ENCODE results near the gene BECN2. TPM values are rescaled to one million over a fixed set of nuclear protein-coding genes. Genes with fewer than 3 reads are reported as not detected.

BECN2 gene, protein sequence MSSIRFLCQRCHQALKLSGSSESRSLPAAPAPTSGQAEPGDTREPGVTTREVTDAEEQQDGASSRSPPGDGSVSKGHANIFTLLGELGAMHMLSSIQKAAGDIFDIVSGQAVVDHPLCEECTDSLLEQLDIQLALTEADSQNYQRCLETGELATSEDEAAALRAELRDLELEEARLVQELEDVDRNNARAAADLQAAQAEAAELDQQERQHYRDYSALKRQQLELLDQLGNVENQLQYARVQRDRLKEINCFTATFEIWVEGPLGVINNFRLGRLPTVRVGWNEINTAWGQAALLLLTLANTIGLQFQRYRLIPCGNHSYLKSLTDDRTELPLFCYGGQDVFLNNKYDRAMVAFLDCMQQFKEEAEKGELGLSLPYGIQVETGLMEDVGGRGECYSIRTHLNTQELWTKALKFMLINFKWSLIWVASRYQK
- total RNA-seq = not detected

DNA sequence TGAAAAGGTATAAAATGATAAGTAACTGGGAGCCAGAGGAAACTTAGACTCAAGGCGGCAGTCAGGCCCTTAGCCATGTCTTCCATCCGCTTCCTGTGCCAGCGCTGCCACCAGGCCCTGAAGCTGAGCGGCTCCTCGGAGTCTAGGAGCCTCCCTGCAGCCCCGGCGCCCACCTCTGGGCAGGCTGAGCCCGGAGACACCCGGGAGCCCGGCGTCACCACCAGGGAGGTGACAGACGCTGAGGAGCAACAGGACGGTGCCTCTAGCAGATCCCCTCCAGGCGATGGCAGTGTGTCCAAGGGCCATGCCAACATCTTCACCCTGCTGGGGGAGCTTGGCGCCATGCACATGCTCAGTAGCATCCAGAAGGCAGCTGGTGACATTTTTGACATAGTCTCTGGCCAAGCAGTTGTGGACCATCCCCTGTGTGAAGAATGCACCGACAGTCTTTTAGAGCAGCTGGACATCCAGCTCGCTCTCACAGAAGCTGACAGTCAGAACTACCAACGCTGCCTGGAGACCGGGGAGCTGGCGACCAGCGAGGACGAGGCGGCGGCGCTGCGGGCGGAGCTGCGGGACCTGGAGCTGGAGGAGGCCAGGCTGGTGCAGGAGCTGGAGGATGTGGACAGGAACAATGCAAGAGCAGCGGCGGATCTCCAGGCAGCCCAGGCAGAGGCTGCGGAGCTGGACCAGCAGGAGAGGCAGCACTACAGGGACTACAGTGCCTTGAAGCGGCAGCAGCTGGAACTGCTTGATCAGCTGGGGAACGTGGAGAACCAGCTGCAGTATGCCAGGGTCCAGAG is at the start of gene BECN2:
TSS of gene BECN2 (plus strand) at position 76 of the 803 bp plus-strand sequence. CDS start at position 76, 0 bp downstream.
- no peak for ATAC-seq

DNA sequence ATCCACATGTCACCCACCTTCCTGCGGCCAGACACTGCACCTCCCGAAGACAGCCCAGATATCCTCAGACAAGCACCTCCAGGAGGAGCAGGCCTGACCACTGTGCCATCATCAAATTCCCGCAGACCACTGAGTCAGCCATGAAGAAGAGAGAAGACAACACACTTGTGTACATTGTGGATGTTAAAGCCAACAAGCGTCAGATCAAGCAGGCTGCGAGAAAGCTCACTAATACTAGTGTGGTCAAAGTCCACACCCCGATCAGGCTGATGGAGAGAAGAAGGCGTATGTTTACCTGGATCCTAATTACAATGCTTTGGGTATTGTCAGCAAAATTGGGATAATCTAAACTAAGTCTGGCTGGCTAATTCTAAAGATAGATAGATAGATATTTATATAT is 41.4 kb upstream of the BECN2 start:
- no peak for ATAC-seq

DNA sequence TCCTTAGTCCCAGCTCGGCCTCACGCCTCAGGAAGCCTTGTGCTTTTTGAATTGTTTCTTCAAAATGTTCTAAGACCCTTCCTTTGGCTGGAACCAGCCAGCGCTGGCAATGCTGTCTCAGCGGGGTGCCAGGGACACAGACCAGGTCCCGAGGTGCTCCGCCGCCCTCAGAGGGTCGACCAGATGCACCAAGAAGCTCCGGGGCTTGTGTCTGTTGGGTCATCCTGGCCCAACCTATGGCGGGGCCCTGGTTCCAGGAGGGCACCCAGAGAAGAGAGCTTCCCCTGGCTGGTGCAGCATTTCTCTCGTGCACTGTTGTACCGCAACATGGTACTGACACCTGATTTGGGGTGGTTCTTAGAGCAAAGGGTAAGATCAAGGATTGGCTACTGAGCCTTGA is 40.1 kb upstream of the BECN2 start:
- ATAC-seq = no peak

DNA sequence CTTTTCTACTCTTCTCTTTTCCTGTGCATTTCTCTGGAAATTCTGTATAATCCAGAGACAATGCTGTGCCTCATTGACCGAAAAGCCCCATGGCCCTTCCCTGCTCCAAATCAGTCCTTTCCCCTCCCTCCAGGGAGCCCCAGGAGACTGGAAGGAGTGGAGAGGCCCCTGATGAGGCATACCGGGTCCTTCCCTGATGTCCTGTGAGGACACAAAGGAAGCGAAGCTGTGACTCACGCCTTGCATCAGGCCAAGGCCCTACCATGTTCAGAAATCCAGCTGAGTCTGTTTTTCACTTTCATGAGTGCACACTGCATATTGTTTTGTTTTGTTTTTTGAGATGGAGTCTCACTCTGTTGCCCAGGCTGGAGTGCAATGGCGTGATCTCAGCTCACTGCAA is 38.7 kb upstream of the BECN2 start:
- ATAC-seq = peak; percentile 71

DNA sequence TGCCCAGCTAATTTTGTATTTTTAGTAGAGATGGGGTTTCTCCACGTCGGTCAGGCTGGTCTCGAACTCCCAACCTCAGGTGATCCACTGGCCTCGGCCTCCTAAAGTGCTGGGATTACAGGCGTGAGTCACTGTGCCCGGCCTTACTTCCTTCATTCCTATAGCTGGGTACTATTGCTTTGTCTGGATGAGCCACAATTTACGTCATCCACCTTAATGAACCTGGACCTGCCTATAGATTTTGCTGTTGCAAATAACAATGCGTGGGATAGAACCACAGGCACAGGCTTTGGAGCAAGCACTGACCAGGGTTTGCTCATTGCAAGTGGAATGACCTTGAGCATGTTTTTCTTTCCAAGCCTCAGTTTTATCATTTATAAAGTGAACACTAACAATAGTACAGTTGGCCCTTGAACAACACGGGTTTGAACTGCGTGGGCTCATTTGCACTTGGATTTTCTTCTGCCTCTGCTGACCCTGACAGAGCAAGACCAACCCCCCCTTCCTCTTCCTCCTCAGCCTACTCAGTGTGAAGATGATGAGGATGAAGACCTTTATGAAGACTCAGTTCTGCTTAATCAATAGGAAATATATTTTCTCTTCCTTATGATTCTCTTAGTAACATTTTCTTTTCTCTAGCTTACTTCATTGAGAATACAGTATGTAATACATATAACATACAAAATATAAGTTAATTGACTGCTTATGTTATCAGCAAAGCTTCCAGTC is 33.3 kb upstream of the BECN2 start:
- ATAC-seq = peak; percentile 55

DNA sequence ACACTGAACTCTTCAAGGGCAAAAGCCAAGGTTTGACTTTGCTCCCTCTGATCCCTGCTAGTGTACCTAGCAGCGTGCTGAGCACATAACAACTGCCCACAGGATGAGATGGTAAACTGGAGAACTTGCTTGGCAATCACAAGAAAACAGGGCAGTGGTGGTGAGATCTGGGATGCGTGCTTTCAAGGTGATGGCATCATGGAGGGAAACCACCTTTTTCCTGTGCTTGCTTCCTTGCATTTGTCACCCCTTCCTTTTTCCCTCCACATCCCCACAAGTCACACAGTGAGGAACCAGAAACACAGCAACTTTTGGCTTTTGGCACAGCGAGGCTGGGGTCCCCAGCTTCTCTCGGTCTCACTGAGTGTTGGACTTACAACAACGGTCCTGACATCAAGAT is 31.4 kb upstream of the BECN2 start:
- ATAC-seq = no peak

DNA sequence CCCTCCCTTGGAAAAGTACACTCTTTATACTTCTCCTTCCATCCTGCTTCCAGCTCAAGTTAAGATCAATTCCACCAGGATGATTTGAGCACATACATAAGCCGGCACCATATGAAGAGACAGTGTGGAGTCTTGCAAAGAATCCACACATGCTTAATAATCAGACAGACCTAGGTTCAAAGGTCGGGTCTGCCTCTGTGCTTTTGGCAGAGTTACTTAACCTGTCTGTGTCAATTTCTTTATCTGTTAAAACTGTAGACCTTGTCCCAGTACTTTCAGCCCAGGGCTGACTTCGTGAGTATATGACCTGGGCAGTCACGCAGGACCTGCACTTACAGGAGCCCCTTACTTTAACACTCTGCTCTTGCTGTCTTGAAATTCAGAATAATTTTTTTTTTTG is 30.2 kb upstream of the BECN2 start:
- ATAC-seq = no peak

DNA sequence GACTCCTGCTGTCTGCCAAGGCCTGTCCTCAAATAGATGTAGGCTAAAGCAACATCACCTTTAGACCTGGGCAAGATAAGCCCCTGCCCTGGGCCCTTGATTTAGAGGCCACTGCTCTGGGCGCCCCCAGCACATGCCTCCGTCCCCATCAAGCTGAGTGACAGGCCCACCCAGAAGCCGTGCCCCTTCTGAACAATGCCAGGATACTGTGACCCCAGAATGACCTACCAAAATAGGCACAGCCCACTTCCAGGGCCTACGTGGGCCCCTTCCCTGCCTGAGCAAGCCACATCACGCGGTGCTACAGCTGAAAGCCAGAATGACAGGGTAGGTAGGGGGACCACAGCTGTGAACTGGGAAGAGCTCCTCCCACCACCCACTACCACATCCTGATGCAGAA is 24.7 kb upstream of the BECN2 start:
- ATAC-seq = no peak

DNA sequence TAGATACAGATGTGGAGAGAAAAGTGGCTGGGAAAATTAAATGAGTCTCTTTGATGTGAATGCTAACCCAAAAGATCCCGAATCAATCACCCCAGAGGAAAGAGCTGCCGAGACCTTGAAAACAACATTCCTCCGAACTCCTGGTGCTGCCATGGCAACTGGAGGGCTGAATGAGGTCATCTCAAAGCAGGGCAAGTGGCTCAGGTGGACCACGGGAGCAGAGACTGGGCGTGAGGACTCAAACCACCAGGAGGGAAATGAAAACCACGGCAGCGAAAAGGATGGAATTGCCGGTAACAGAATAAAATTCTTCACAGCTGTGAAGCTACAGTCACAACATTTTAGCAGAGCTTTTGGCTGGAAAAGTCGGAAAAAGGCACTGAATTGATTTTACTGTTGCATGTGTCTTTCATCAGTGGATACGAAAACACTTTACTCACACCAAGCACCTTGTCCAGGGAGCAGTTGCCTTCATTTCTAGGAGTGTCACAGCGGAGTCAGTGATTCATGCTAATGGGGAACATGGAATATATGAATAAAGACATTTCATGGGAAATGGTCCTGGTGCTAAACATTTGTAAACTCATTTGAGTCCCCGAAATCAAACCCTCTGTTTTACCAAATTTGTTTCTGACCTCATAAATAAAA is 23.2 kb upstream of the BECN2 start:
- ATAC-seq = no peak

DNA sequence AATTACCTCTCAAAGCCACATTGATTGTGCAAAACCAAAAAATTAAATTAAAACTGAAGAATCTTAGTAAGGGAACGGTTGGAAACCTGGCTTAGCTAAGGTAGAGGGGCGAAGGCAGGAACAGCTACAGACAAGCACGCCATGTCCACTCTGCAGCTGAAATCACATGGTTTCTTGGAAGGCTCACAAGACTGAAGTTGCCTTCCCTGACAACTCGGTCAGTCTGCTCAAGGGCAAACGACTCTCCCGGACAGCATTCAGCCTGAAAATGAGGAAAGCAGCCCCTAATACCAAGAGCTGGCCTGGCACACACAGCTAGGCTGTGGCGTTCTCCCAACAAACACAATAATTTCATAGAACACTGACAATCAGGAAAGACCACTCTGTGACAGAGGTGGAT is 22.7 kb upstream of the BECN2 start:
- ATAC-seq = no peak

DNA sequence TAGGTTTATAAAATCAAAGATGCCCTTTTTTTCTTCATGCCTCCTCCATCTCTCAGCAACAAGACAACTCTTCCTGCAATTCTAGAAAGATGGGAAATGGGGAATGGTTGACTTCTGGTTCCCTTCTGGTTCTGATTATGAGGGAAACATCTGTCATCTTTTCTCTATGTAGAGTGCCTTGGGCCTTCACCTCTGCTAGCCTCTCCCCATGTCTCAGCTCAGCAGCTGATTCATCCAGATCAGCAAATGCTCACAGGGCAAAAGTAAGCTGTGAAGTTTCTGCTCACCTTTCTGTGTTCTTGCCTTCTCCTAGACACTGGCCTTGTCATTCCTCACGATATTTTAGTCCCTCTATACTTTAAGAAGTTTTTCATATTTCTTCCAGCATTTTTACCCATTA is 17.8 kb upstream of the BECN2 start:
- ATAC-seq = no peak

DNA sequence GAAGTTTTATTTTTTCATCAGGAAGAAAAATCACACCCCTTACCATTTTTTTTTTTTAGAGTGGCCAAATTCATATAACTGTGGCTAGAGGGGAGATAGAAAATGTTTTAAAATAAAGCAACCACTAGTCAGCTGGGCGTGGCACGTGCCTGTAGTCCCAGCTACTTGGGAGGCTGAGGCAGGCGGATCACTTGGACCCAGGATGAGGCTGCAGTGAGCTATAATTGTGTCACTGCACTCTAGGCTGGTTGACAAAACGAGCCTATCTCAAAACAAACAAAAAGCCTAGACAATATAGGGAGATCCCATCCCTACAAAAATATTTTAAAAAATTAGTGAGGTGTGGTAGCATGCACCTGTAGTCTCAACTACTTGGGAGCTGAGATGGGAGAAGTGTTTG is 14.8 kb upstream of the BECN2 start:
- ATAC-seq = no peak

DNA sequence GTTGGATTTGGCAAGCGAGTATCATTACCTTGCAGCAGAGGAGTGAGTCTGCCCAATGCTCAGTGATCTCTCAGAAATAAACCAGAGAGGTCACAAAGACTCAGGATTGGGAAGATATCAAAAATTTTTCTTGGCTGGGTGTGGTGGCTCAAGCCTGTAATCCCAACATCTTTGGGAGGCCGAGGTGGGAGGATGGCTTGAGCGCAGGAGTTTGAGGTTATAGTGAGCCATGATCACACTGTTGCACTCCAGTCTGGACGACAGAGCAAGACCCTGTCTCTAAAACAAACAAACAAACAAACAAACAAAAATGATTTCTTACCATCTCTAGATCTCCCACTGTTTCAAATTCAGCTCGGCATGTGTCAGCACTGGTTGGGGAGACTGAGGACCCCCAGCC is 13.3 kb upstream of the BECN2 start:
- no peak for ATAC-seq

DNA sequence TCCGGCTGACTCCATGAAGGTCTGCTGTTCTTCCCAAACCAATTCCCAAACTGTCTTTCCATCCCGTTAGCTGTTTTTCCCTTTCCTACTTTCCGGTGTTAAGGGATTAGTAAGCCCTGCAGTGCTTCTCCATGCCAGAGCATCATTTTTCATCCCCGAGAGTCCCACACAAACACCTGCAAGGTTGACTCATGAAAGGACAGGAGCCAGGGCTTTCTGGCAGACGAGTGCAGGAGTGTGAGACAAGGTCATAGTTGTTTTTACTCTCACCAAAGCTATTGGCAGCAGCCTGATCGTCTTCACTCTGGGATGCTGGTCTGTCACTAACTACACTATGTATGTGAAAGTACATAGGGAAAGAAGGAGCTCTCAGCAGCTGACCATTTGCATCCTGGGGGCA is 10.2 kb upstream of the BECN2 start:
- ATAC-seq = no peak

DNA sequence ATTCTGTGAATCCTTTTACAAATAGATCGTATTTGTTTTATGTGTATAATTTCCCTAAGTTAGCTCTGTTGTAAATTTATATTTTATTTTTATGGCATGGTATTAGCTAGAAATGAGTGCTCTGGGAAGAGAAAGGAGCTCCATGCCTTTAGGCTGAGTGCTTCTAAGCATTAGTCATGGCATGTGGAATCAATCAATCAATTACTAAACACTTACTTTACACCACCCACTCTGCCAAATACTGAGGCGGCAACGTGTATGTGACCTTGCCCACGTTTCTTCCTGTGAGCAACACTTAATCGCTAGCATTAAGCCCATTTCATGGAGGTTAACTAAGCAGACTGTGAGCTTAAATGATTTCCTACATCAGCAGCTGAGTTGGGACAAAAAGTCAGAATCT is 7.2 kb upstream of the BECN2 start:
- peak; percentile 91 for ATAC-seq

DNA sequence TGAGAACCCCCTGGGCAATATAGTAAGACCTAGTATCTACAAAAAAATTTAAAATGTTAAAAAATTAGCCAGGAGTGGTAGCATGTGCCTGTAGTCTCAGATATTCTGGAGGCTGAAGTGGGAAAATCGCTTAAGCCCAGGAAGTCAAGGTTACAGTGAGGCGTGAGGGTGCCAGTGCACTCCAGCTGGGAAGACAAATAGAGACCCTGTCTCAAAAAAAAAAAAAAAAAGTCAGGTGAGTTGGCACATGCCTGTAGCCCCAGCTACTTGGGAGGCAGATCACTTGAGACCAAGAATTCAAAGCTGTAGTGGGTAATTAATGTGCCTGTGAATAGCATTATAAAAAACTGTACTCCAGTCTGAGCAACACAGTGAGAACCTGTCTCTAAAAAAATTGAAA is 4.6 kb downstream of the BECN2 start:
- no peak for ATAC-seq

DNA sequence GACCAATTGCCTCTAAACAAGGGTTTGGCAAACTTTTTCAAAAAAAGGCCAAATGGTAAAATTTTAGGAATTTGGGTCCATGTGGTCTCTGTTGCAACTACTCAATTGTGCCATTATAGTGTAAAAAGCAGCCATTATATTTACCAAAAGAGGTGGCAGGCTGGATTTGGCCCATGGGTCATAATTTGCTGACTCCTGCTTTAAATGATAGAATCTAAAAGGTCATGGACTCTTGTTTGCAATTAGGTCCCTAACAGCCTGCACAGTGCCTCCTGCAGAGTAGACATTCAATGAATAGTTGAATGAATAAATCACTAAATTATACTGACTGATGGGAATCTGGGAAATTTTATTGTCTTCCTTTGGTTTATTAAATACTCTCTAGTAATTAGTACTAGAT is 6.2 kb downstream of the BECN2 start:
- no peak for ATAC-seq

DNA sequence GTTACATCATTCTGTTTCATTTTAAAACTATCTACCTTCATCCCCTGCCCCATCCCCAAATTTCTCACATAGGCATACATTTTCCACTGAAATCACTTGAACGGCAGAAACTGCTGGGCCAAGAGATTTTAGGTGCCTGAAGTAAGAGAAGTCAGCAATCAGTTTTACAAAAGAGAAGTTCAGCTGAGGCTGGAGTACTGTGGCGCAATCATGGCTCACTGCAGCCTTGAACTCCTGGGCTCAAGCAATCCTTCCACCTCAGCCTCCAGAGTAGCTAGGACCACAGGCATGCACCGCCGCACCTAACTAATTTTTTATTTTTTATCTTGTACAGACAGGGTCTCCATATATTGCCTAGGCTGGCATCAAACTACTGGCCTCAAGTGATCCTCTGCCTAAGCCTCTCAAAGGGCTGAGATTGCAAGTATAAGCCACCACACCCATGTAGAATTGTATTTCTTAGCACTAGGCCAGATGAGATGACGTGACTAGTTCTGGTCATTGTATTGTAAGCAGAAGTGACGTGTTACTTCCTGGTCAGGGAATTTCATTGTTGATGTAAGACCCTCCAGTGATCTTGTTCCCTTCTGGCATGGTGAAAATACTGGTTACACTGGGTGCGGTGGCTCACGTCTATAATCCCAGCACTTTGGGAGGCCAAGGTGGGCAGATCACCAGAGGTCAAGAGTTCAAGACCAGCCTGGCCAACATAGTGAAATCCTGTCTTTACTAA is 7.1 kb downstream of the BECN2 start:
- peak; percentile 88 for ATAC-seq

DNA sequence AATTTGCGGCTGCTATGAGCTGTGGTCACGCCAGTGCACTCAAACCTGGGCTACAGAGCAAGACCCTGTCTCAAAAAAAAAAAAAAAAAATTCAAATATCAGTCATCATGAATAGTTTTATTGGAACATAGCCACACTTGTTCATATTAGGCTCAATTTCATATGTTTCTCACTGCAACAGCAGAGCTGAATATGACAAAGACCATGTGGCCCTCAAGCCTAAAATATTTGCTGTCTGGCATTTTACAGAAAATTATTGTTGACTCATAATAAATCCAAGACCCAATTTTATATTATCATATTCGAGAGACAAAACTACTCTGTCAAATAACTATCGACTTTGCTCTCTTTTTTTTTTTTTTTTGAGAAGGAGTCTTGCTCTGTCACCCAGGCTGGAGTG is 11.0 kb downstream of the BECN2 start:
- ATAC-seq = no peak

DNA sequence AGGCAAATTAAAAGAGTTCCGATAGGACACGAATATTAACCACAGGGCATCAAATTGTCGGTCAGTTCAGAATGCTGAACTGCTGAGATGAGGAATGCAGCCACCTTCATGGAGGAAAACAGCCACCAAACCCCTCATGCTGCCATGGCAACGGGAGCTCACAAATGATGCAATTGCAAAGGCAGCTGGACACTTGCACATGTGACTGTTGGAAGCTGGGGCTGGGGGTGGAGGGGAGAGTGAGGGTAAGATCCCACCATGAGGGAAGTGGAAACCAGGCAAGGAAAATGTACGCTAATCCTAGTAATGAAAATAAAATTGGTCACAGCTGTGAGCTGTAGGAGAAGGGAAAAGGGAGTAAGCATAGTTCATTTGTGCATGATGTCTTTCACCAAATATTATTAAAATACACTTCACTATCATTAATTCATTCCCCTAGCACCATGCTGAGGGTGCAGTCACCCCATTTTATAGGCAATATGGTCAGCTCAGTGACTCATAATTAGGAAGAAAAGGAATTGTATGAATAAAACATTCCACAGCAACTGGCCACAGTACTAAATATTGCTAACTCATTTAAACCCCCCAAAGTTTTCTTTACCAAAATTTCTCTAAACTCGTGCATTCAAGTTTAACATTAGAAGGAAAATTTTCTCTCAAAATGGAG is 15.3 kb downstream of the BECN2 start:
- no peak for ATAC-seq

DNA sequence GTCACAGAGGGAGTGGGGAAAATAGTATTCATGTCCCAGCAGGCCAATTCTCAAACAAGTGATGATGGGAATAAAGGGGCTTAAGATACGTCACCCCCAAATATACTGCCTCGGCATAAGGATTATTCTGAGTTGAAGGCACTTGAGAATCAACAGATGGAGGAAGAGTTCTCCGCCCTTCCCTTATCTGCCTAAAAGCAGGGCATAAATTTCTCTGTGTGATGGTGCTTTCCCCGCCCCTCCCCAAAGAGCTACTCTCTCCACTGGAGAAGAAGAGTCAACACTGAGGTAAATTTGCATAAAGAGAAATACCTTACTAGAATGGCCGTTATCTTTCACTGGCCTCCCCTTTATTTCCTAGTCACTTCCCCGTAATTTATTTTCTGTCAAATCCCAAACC is 18.7 kb downstream of the BECN2 start:
- no peak for ATAC-seq

DNA sequence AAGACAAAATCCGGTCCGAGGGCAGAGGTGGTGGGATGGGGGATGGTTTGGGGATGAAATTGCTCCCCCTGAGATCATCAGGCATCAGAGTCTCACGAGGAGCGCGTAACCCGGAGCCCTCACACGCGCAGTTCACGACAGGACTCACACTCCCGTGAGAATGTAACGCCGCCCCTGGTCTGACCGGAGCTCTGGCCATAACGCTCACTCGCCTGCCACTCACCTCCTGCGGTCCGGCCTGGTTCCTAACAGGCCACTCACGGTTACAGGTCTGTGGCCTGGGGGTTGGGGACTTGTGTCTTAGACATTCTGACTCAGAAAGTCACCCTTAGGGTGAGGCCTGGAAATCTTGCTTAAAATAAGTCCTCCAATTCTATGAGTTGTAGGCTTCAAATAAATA is 21.5 kb downstream of the BECN2 start:
- ATAC-seq = no peak
